Stimulated activated CD4-positive, alpha-beta T cell treated with anti-CD3 and anti-CD28 coated beads, TNF-alpha, amount 100 ng/mL, for 4 hours (primary cell): ENCODE measurements around the gene PARVA.

ENCODE experiments used
- DNase-seq, 3 experiments: peaks; one replicate each; pipeline ENCODE4 v3.0.0-alpha.2; 2020; ENCODE audit warnings: low read depth in 3 of 3

PARVA gene

GRCh38 chr11:12403997-12404350 is 26.6 kb downstream of the PARVA start:
- no peak for DNase-seq

GRCh38 chr11:12404436-12404835 is 27.1 kb downstream of the PARVA start:
- no peak for DNase-seq

GRCh38 chr11:12408156-12408770 is 30.9 kb downstream of the PARVA start:
- DNase-seq = no peak

- DNase-seq = no peak
Observed at GRCh38 chr11:12409621-12410005, 32.2 kb downstream of the PARVA start.

- no peak for DNase-seq
Observed at GRCh38 chr11:12410006-12410728, 32.8 kb downstream of the PARVA start.

- DNase-seq = no peak
Observed at GRCh38 chr11:12411393-12411792, 34.0 kb downstream of the PARVA start.

- peak in 1 of 3 experiments; percentile 2 for DNase-seq
Observed at GRCh38 chr11:12411806-12412727, 34.7 kb downstream of the PARVA start.

- DNase-seq = no peak
Observed at GRCh38 chr11:12413141-12414052, 36.0 kb downstream of the PARVA start.

- no peak for DNase-seq
Observed at GRCh38 chr11:12414611-12415010, 37.2 kb downstream of the PARVA start.

GRCh38 chr11:12415342-12415966 is 38.1 kb downstream of the PARVA start:
- no peak for DNase-seq

GRCh38 chr11:12416552-12416951 is 39.2 kb downstream of the PARVA start:
- no peak for DNase-seq

- no peak for DNase-seq
Observed at GRCh38 chr11:12417691-12418611, 40.6 kb downstream of the PARVA start.

GRCh38 chr11:12420040-12420439 is 42.7 kb downstream of the PARVA start:
- DNase-seq = no peak

GRCh38 chr11:12420706-12421105 is 43.3 kb downstream of the PARVA start:
- DNase-seq = no peak

GRCh38 chr11:12421386-12421785 is 44.0 kb downstream of the PARVA start:
- DNase-seq = no peak

GRCh38 chr11:12426176-12426575 is 48.8 kb downstream of the PARVA start:
- DNase-seq = no peak

- no peak for DNase-seq
Observed at GRCh38 chr11:12429155-12429554, 51.8 kb downstream of the PARVA start.

GRCh38 chr11:12430351-12430750 is 53.0 kb downstream of the PARVA start:
- no peak for DNase-seq

- DNase-seq = no peak
Observed at GRCh38 chr11:12430954-12431595, 53.7 kb downstream of the PARVA start.
